GM21447 (cell line): ENCODE results near the gene PHKG1.
"Not testable (repeated sequence)": the region's sequence is repeated elsewhere in the genome, so short reads cannot be mapped to it uniquely, and the experiment has no call there.

Source experiments
- ATAC-seq: cut with Tn5 transposase; IDR thresholded peaks from one replicate; pipeline ENCODE4 v1.9.1; 2021; ENCODE audit not compliant: unreplicated experiment

Gene PHKG1

GRCh38 chr7:56046721-56047445 is 45.9 kb downstream of the PHKG1 start:
- no peak for ATAC-seq

GRCh38 chr7:56045758-56046157 is 47.0 kb downstream of the PHKG1 start:
- not testable (repeated sequence) for ATAC-seq

- ATAC-seq, result no peak
Measured at GRCh38 chr7:56040730-56041129, 52.0 kb downstream of the PHKG1 start.

GRCh38 chr7:56033671-56034432 is 58.9 kb downstream of the PHKG1 start:
- peak; percentile 93 for ATAC-seq

- not testable (repeated sequence) for ATAC-seq
Measured at GRCh38 chr7:56032578-56032977, 60.2 kb downstream of the PHKG1 start.

GRCh38 chr7:56031556-56031955 is 61.2 kb downstream of the PHKG1 start:
- ATAC-seq, result not testable (repeated sequence)

- ATAC-seq, result no peak
Measured at GRCh38 chr7:56030340-56030739, 62.4 kb downstream of the PHKG1 start.
